ENCODE measurements around the gene SLC7A14.

The SLC7A14 gene

GRCh38 chr3:170536712-170537111 lies 49.2 kb downstream of the SLC7A14 start:
- DNase-seq (ENCODE audit: low spot score), result no peak

GRCh38 chr3:170534227-170534626 lies 51.6 kb downstream of the SLC7A14 start:
- no peak for DNase-seq (ENCODE audit: low spot score)

- DNase-seq (ENCODE audit: low spot score), result no peak
Observed at GRCh38 chr3:170532573-170532972, 53.3 kb downstream of the SLC7A14 start.

- no peak for DNase-seq (ENCODE audit: low spot score)
Observed at GRCh38 chr3:170531657-170532335, 54.1 kb downstream of the SLC7A14 start.

- no peak for DNase-seq (ENCODE audit: low spot score)
Observed at GRCh38 chr3:170531054-170531453, 54.8 kb downstream of the SLC7A14 start.

DNA sequence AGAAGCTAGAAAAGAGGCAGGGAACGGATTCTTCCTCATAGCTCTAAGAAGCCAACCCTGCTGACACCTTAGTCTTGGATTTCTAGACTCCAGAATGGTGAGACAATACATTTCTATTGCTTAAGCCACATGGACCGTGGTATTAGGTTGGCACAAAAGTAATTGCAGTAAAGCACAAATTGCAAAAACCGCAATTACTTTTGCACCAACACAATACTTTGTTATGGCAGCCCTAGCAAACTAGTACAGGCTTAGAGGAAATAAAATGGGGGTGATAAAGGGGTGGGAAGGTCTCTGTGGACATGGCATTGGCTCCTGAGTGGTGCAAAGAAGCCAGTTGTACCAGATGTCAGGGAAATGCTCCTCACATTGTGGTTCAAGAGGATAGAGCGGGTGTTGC lies 56.0 kb downstream of the SLC7A14 start:
- no peak for DNase-seq (ENCODE audit: low spot score)

DNA sequence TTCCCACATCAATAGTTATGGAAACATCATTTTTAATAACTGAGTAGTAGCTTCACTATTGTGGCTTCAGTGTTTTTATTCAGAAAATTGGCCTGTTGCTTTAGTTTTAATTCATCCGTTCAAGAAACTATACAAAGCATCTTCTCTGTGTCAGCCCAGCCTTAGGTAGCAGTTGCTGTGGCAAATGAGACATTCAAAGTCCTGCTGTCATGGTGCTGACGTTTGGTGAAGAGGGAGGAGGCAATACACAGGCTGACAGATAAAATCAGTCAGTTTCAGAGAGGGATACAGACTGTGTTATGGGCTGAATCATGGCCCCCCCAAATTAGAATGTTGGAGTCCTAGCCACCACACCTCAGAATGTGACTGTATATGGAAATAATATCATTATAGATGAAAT lies 56.5 kb downstream of the SLC7A14 start:
- no peak for DNase-seq (ENCODE audit: low spot score)

DNA sequence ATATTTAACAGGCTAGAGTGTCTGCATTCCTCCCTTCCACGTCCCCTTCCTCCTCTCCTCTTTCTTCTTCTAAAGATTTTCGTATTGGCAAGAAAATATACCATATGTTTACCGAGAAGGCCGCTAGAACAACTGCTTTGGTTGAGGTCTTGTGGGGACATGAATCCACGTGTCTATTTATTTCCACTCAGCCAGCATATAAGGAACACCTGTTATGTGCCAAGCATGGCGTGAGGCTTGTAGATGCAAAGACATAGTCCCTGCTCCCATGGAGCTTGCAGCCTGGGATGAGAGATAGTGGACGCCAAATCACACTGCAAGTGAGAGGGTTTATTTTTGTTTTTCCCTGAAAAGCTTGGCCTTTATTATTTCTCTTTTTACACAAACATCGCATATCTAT lies 57.1 kb downstream of the SLC7A14 start:
- no peak for DNase-seq (ENCODE audit: low spot score)

GRCh38 chr3:170524073-170524472 lies 61.8 kb downstream of the SLC7A14 start:
- no peak for DNase-seq (ENCODE audit: low spot score)

DNA sequence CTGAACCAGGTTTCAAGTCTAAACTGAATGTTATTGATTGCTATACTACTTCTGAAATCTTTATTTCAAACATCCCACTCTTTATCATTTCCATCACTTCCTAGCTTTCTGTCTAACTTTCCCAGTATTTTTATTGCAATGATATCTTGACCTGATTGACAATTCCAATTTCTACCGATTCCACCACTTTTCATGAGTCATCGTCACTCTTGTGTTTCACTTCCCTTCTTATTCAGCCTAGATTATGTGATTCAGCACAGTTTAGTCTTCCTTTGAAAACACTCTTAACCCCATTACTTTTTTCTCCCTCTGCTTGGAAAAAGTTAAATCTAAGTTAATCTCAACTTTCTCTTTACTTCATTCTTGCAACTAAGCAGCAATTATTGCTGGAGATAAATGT lies 62.6 kb downstream of the SLC7A14 start:
- no peak for DNase-seq (ENCODE audit: low spot score)

GRCh38 chr3:170522201-170522600 lies 63.7 kb downstream of the SLC7A14 start:
- DNase-seq (ENCODE audit: low spot score), result no peak

DNA sequence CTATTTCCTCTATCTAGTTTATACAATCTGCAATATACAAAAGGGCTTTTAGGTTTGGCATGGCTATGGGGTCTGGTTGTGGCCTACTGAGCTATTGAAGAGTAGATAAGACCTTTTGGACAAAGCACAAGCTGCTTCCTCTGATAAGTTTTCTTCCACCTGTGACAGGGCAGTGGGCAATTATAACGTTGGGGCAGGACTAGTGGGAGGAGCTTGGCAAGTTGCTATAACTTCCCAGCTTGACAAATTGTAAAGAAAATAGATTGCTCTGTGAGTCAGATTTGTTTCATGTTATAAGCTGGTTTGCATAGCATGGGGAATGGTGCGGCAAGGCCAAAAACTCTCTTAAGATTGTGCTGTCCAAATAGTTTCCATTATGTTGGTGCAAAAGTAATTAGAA lies 64.9 kb downstream of the SLC7A14 start:
- no peak for DNase-seq (ENCODE audit: low spot score)

DNA sequence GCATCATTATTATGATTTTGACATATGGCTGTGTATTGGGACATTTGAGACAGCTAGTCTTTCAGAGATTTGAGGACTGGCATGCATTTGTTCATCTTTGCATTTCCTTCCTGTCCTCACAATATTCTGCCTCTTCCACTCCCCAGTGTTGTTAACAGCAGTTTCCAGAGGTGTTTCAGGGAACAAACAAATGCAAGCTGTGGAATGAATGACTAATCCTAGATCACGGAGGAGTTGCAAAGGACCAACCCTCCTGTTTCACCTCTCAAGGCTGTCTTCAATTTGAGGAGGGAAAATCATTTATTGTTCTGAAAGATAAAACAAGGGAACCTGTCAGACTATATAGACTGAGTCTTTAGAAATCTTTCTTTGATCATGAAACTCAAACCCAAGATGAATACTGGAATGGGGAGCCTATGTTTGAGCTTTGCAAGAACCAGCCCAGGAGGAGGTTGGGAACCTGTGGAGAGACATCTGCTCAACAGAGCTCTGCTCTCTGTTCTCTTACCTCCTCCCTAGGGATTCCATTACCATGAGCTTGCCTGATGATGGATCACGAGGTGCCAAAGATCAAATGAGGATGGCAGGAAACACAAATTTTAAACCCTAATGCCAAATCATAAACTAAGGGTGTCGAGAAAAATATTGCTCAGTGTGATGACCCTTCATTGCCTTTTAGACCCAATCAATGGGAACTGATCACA lies 68.5 kb downstream of the SLC7A14 start:
- DNase-seq (ENCODE audit: low spot score), result no peak

DNA sequence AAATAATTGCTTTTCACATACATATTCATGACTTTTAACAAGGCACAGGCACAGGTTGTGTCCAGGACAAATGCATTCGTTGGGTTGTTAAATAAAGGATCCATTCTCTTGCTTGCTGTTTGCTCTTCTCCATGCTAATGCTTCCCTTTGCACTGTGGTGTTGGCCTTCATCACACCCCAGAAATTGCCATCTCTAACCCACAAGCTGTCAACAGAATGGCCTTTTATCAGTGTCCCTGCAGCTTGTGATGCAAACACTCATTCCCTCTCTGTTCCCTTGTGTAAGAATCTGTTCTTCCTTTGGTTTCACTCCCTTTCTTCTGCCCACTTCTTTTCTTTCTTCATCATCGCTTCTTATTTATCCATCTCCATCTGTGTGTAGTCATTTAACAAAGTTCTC lies 72.2 kb downstream of the SLC7A14 start:
- DNase-seq (ENCODE audit: low spot score), result no peak

DNA sequence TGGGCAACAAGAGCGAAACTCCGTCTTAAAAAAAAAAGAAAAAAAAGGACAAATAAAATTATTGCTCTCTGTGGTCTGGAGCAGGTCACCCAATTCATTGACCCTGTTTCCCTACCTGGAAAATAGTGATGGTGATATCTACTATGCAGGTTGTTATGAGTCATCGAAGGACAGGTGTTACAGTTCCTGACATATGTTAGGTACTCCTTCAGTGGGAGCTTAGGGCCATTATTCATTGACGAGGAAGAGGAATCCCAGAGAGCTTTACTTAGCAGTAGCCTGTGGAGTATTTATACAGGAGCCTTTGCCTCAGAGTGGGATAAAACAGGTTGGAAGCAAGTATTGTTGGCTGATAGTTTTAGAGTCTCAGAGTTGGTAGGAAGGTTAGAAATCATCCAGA lies 74.5 kb downstream of the SLC7A14 start:
- no peak for DNase-seq (ENCODE audit: low spot score)

DNA sequence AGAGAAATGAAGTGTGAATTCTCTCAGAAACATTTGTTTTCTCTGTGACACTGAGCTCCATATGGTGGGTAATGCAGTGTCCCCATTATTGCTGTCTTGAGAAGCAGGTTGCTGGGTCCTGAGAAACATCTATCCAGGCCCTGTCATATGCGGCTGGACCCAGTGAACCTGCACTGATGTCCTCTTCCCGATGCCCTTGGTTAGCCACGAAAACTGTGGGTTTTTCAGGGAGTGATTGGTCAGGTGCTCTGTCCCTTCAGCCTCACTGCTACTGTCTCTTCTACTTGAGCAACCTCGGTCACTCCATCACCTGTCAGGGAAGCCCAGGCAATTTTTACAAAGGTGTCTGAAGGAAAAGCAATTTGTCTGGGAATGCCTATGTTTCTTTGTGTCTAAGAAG lies 77.0 kb downstream of the SLC7A14 start:
- no peak for DNase-seq (ENCODE audit: low spot score)

DNA sequence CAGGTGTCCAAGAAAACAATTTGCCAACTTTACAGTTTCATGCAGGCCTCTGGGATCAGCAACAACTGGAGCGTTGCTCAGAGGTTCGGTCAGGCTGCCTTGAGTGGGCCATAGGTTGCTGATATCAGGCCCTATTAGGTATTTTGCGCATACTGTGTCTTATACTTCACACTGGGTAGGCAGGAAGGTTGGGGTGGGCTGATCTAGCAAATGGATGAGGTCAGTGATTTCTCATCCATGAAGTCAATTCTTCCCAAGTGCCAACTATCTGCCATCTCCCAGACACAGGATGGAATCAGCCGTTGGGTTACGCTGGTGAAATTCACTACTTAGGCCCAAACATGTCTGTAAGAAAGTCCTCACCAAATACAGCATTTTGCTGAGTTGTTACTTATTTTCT lies 77.6 kb downstream of the SLC7A14 start:
- DNase-seq (ENCODE audit: low spot score), result no peak

GRCh38 chr3:170507063-170507462 lies 78.8 kb downstream of the SLC7A14 start:
- DNase-seq (ENCODE audit: low spot score), result no peak

DNA sequence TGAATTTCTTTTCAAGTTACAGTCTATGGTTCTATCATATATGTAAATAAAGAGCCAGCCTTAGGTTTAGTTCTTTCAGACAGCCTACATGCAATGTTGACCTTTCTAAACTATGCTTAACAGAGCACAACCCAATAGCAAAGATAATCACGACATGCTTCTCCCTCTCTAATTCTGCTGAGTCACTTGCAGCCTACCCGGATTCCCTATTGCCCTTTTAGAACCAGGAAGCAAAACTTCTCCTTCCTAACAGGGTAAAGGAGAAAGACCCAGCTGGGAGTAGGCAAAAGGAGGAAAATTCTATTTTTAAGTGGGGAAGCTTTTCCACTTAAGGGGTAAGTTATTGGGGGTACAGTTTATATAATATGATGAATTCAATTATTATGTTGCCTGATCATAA lies 79.3 kb downstream of the SLC7A14 start:
- no peak for DNase-seq (ENCODE audit: low spot score)

GRCh38 chr3:170502297-170502696 lies 83.6 kb downstream of the SLC7A14 start:
- DNase-seq (ENCODE audit: low spot score), result no peak

GRCh38 chr3:170500995-170501394 lies 84.9 kb downstream of the SLC7A14 start:
- no peak for DNase-seq (ENCODE audit: low spot score)

GRCh38 chr3:170500462-170500861 lies 85.4 kb downstream of the SLC7A14 start:
- no peak for DNase-seq (ENCODE audit: low spot score)

- peak; percentile 15 for DNase-seq (ENCODE audit: low spot score)
Observed at GRCh38 chr3:170499562-170500156, 86.2 kb downstream of the SLC7A14 start.
